ENCODE measurements around the gene CCDC178.

CCDC178 gene

DNA sequence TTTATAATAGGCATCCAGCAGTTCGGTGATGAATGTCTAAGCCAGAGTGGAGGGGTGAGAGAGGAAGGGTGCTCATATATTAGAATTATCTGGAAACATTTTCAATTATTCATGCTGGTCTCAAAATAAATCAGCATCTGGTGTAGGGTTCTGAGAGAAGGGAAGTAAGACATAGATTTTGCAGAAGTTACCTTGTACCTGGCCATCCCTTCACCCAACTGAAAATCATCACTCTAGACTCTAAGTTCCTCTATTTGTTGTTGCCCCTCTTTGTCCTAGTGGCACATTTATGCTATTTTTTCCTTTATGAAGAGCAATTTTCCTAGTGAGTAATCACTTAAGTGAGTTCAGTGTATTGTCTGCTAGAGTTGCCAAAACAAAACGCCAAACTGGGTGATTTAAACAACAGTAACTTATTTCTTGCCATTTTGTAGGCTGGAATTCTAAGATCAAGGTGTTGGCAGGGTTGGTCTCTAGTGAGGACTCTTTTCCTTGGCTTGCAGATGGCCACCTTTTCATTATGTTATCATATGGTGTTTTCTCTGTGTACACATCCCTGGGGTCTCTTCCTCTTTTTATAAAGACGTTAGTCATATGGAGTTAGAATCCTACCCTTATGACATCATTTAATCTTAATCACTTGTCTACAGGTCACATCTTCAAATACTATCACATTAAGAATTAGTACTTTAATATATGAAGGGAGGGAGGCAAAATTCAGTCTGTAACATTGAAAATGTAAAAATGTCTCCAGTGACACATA lies 537.8 kb downstream of the CCDC178 start:
- no peak for ATAC-seq (ENCODE audit: low read depth)
- no peaks in the 10 kb centered on the region for H3K36me3 ChIP-seq (ENCODE audit: low read depth)
- H3K4me1 ChIP-seq (ENCODE audit: insufficient read depth, poor library complexity, severe bottlenecking) = peaks cover 5% of the 10 kb centered on the region
- no peak overlapping the region for H3K27ac ChIP-seq (ENCODE audit: poor library complexity, severe bottlenecking)
- TF ChIP-seq, protein P1, sequence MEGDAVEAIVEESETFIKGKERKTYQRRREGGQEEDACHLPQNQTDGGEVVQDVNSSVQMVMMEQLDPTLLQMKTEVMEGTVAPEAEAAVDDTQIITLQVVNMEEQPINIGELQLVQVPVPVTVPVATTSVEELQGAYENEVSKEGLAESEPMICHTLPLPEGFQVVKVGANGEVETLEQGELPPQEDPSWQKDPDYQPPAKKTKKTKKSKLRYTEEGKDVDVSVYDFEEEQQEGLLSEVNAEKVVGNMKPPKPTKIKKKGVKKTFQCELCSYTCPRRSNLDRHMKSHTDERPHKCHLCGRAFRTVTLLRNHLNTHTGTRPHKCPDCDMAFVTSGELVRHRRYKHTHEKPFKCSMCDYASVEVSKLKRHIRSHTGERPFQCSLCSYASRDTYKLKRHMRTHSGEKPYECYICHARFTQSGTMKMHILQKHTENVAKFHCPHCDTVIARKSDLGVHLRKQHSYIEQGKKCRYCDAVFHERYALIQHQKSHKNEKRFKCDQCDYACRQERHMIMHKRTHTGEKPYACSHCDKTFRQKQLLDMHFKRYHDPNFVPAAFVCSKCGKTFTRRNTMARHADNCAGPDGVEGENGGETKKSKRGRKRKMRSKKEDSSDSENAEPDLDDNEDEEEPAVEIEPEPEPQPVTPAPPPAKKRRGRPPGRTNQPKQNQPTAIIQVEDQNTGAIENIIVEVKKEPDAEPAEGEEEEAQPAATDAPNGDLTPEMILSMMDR (IDR thresholded peaks at IDR 0.05; ENCODE audit: poor library complexity, severe bottlenecking) = no peak
- no peaks in the 10 kb centered on the region for H3K9me3 ChIP-seq (ENCODE audit: severe bottlenecking)
- H3K4me3 ChIP-seq (ENCODE audit: severe bottlenecking) = no peak overlapping the region
- H3K27me3 ChIP-seq (ENCODE audit: insufficient read depth, poor library complexity, severe bottlenecking) = no peaks in the 10 kb centered on the region
- no peak for DNase-seq (ENCODE audit: low spot score)

DNA sequence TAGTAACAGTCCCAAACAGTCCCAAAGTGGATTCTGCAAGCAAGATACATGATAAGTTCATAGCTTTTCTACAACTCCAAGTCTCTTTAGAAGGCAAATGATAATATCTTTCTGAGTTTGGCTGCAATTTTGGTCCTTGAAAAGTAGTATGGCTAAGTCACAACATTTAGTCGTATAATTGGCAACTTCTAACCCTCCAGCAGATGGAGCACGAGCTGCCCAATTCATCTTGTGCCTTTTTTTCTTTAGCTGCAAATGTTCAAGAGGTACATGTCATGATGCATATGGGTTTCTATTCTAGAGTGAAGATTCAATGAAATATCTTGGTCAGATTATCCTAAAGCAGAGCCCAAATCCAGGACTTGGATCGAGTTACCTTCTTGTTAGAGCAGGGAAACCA lies 540.7 kb downstream of the CCDC178 start:
- H3K4me1 ChIP-seq (ENCODE audit: insufficient read depth, poor library complexity, severe bottlenecking) = no peaks in the 10 kb centered on the region
- H3K27ac ChIP-seq (ENCODE audit: poor library complexity, severe bottlenecking) = no peak overlapping the region
- H3K9me3 ChIP-seq (ENCODE audit: severe bottlenecking) = no peaks in the 10 kb centered on the region
- no peaks in the 10 kb centered on the region for H3K27me3 ChIP-seq (ENCODE audit: insufficient read depth, poor library complexity, severe bottlenecking)
- no peak overlapping the region for H3K4me3 ChIP-seq (ENCODE audit: severe bottlenecking)
- TF ChIP-seq, protein P1 (IDR thresholded peaks at IDR 0.05; ENCODE audit: poor library complexity, severe bottlenecking) = peak; percentile 32
- ATAC-seq (ENCODE audit: low read depth) = no peak
- no peaks in the 10 kb centered on the region for H3K36me3 ChIP-seq (ENCODE audit: low read depth)
- DNase-seq (ENCODE audit: low spot score) = no peak

DNA sequence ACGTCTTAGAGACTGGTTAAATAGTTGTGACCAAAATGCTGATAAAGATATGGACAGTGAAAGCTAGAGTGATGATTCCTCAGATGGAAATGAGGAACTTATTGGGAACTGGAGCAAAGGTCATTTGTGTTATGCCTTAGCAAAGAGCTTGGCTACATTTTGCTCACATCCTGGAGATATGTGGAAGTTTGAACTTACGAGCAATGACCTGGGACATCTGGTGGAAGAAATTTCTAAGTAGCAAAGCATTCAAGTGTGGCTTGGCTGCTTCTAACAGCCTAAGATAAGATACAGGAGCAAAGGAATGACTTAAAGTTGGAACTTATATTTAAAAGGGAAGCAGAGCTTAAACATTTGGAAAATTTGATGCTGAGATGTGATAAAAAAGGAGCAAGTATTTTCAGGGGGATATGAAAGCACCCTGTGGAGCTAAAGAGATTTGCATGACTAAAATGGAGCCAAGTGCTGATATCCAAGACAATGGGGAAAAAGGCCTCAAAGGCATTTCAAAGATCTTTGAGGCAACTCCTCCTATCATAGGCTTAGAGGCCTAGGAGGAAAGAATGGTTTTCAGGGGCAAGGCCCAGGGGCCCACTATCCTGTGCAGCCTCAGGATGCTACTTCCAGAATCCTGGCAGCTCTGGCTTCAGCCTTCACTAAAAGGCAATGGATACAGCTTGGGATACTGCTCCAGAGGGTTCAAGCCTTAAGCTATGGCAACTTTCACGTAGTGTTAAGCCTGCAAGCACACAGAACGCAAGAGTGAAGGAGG lies 543.6 kb downstream of the CCDC178 start:
- H3K27ac ChIP-seq (ENCODE audit: poor library complexity, severe bottlenecking) = no peak overlapping the region
- H3K27me3 ChIP-seq (ENCODE audit: insufficient read depth, poor library complexity, severe bottlenecking) = no peaks in the 10 kb centered on the region
- DNase-seq (ENCODE audit: low spot score) (no peak), ATAC-seq (ENCODE audit: low read depth) (no peak)
- H3K36me3 ChIP-seq (ENCODE audit: low read depth) = no peaks in the 10 kb centered on the region
- no peak overlapping the region for H3K4me3 ChIP-seq (ENCODE audit: severe bottlenecking)
- H3K4me1 ChIP-seq (ENCODE audit: insufficient read depth, poor library complexity, severe bottlenecking) = no peaks in the 10 kb centered on the region
- TF ChIP-seq, protein P1 (IDR thresholded peaks at IDR 0.05; ENCODE audit: poor library complexity, severe bottlenecking) = no peak
- H3K9me3 ChIP-seq (ENCODE audit: severe bottlenecking) = no peaks in the 10 kb centered on the region

DNA sequence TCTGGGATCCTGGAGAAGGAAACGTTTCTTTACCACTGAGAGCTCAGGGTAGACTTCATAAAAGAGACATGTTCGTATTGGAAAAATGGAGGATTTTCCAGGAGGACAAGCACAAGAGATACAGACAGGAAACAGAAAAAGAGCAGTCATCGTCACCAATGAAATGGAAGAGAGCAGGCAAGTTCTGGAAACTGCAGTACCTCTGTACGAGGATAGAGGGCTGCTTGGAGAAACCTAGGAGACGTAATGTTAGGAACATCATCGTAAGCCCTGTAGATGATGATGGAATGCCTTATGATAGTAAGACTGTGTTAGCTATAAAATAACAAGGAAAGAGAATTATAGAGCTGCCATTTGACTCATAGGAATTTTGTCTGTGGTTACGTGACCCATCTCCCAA lies 546.6 kb downstream of the CCDC178 start:
- Histone ChIP-seq H3K4me3 (ENCODE audit: severe bottlenecking) (no peak overlapping the region), H3K4me1 (ENCODE audit: insufficient read depth, poor library complexity, severe bottlenecking) (no peaks in the 10 kb centered on the region), H3K27me3 (ENCODE audit: insufficient read depth, poor library complexity, severe bottlenecking) (no peaks in the 10 kb centered on the region), H3K36me3 (ENCODE audit: low read depth) (no peaks in the 10 kb centered on the region), H3K9me3 (ENCODE audit: severe bottlenecking) (no peaks in the 10 kb centered on the region), H3K27ac (ENCODE audit: poor library complexity, severe bottlenecking) (no peak overlapping the region)
- ATAC-seq (ENCODE audit: low read depth) (peak; percentile 49; the same call in 1 of the 3 replicates), DNase-seq (ENCODE audit: low spot score) (no peak)
- TF ChIP-seq, protein P1 (IDR thresholded peaks at IDR 0.05; ENCODE audit: poor library complexity, severe bottlenecking) = no peak
